Measurements from ENCODE around the gene ADAMTS8.

The ADAMTS8 gene

DNA sequence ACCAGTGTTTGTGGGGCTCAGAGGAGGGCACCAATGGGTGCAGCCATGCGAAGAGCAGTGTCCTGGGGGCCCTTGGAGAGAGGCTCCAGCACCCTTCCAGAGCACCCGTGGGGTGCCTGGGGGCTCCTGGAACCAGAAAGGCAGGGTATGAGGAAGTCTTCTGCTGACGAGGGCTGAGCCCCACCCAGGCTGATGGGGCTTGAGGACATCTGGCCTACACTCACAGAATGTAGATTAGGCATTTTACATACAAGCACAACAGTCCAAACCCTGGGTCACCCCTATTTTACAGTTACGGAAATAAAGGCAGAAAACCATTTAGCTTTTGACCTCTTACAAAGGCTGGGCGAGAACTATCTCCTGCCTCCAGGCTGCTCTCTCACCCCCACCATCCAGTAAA, 47.6 kb downstream of the ADAMTS8 start:
- Histone ChIP-seq H3K79me2 (ENCODE audit: control insufficient read depth, insufficient read depth, low read length, poor library complexity) (no peaks in the 10 kb centered on the region), H2AFZ (ENCODE audit: insufficient read depth, low read length, poor library complexity) (no peak overlapping the region), H4K8ac (ENCODE audit: low read depth, low read length) (no peak overlapping the region), H3K4me2 (ENCODE audit: low read length) (no peak overlapping the region), H4K91ac (ENCODE audit: low read depth, low read length) (no peak overlapping the region), H3K4ac (ENCODE audit: low read depth, low read length) (no peak overlapping the region), H2BK12ac (ENCODE audit: low read length) (no peak overlapping the region), H3K27ac (ENCODE audit: low read depth, low read length) (no peak overlapping the region), H3K23ac (ENCODE audit: low read length) (no peak overlapping the region), H3K14ac (ENCODE audit: low read length) (no peak overlapping the region), H3K4me1 (ENCODE audit: control insufficient read depth in 1 of 2, insufficient read depth in 2 of 2, low read length in 2 of 2) (peaks cover 14 to 20% of the 10 kb centered on the region in 2 experiments), H3K9me3 (ENCODE audit: insufficient read depth, low read depth, low read length) (no peaks in the 10 kb centered on the region), H3K18ac (ENCODE audit: low read length) (no peak overlapping the region), H3K4me3 (ENCODE audit: low read depth, low read length) (no peak overlapping the region), H4K12ac (ENCODE audit: low read depth, low read length) (no peak overlapping the region), H3K36me3 (ENCODE audit: control insufficient read depth in 1 of 2, insufficient read depth in 2 of 2, low read length in 2 of 2) (no peaks in the 10 kb centered on the region), H2AK5ac (ENCODE audit: low read length) (no peak overlapping the region), H2BK120ac (ENCODE audit: insufficient read depth, low read length, poor library complexity) (no peak overlapping the region), H3K9ac (ENCODE audit: low read length) (no peak overlapping the region), H3K79me1 (ENCODE audit: low read length) (no peaks in the 10 kb centered on the region), H2BK5ac (ENCODE audit: low read depth, low read length, poor library complexity) (no peak overlapping the region), H3K27me3 (ENCODE audit: insufficient read depth, low read length) (no peaks in the 10 kb centered on the region)
- WGBS (ENCODE audit: extremely low coverage, insufficient coverage, insufficient read length), result no CpG with 5 or more reads among the region's 5 CpGs
- DNase-seq, result no peak

DNA sequence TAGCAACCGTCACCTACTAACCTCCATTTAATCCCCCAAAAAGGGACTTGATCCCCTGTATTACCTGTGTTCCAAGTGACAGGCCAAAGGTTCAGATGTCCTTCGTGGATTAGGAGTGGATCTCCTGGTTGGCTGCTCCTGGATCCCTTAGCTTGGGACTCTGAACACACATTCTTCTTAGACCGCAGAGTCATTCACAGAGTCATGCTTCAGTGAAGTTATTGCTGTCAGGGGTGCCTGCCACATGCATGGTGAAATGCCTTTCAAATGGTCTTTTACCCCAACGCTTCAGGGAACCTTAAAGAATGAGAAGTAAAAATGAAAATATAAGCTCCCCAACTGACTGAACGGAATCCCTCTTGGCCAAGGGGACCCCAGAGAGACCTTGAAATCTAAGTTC, 49.1 kb downstream of the ADAMTS8 start:
- no CpG with 5 or more reads among the region's 5 CpGs for WGBS (ENCODE audit: extremely low coverage, insufficient coverage, insufficient read length)
- H3K79me2 ChIP-seq (ENCODE audit: control insufficient read depth, insufficient read depth, low read length, poor library complexity), result no peaks in the 10 kb centered on the region
- no peak overlapping the region for H2AK5ac ChIP-seq (ENCODE audit: low read length)
- H3K4ac ChIP-seq (ENCODE audit: low read depth, low read length), result no peak overlapping the region
- H4K12ac ChIP-seq (ENCODE audit: low read depth, low read length), result no peak overlapping the region
- H3K79me1 ChIP-seq (ENCODE audit: low read length), result no peaks in the 10 kb centered on the region
- no peak overlapping the region for H2AFZ ChIP-seq (ENCODE audit: insufficient read depth, low read length, poor library complexity)
- no peak overlapping the region for H3K23ac ChIP-seq (ENCODE audit: low read length)
- H2BK12ac ChIP-seq (ENCODE audit: low read length), result no peak overlapping the region
- no peak overlapping the region for H3K4me3 ChIP-seq (ENCODE audit: low read depth, low read length)
- H3K27me3 ChIP-seq (ENCODE audit: insufficient read depth, low read length), result no peaks in the 10 kb centered on the region
- no peak overlapping the region for H4K91ac ChIP-seq (ENCODE audit: low read depth, low read length)
- H2BK120ac ChIP-seq (ENCODE audit: insufficient read depth, low read length, poor library complexity), result no peak overlapping the region
- no peaks in the 10 kb centered on the region for H3K36me3 ChIP-seq (ENCODE audit: control insufficient read depth in 1 of 2, insufficient read depth in 2 of 2, low read length in 2 of 2)
- no peaks in the 10 kb centered on the region for H3K9me3 ChIP-seq (ENCODE audit: insufficient read depth, low read depth, low read length)
- H2BK5ac ChIP-seq (ENCODE audit: low read depth, low read length, poor library complexity), result no peak overlapping the region
- H3K4me1 ChIP-seq (ENCODE audit: control insufficient read depth in 1 of 2, insufficient read depth in 2 of 2, low read length in 2 of 2), result peaks cover 11 to 14% of the 10 kb centered on the region in 2 experiments
- H3K27ac ChIP-seq (ENCODE audit: low read depth, low read length), result no peak overlapping the region
- no peak overlapping the region for H4K8ac ChIP-seq (ENCODE audit: low read depth, low read length)
- no peak overlapping the region for H3K9ac ChIP-seq (ENCODE audit: low read length)
- no peak overlapping the region for H3K4me2 ChIP-seq (ENCODE audit: low read length)
- no peak overlapping the region for H3K18ac ChIP-seq (ENCODE audit: low read length)
- DNase-seq, result no peak
- H3K14ac ChIP-seq (ENCODE audit: low read length), result no peak overlapping the region

DNA sequence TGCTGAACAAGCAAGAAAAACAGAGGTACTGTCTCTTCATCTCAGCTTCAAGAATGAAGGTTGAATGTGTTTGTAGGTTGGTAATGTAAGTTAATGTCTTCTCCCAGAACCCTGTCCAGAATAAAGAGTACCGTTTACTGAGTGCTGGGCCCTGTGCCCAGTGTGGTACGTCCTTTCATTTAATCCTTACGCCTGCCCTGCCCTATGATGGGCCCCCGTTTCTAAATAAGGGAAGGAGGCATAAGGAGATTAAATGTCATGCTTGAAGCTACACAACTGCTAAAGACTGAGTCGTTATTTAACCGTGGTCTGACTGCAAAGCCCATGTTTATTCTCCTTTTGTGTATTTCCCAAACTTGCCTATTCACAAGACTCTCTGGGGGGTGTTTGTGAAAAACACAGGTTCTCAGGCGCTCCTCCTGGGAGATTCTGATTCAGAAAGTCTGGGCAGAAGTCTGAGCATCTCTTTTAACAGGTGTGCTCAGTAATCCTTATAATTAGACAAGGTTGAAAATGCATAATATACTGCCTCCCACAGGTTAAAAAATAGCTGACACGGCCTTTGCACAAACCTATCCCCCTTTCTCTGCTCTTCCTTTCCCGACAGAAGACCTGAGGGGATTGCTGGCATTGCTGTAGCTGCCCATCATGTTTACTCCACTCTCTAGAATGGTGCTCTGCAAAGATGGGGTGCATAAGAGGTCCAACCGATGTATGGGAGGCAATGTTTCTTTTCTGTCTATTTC, 57.4 kb downstream of the ADAMTS8 start:
- Histone ChIP-seq H3K4ac (ENCODE audit: low read depth, low read length) (no peak overlapping the region), H3K79me1 (ENCODE audit: low read length) (no peaks in the 10 kb centered on the region), H2BK12ac (ENCODE audit: low read length) (no peak overlapping the region), H3K4me1 (ENCODE audit: control insufficient read depth in 1 of 2, insufficient read depth in 2 of 2, low read length in 2 of 2) (no peaks in the 10 kb centered on the region), H3K27ac (ENCODE audit: low read depth, low read length) (no peak overlapping the region), H3K4me3 (ENCODE audit: low read depth, low read length) (no peak overlapping the region), H3K9ac (ENCODE audit: low read length) (no peak overlapping the region), H4K8ac (ENCODE audit: low read depth, low read length) (no peak overlapping the region), H2BK5ac (ENCODE audit: low read depth, low read length, poor library complexity) (no peak overlapping the region), H3K27me3 (ENCODE audit: insufficient read depth, low read length) (no peaks in the 10 kb centered on the region), H2AFZ (ENCODE audit: insufficient read depth, low read length, poor library complexity) (no peak overlapping the region), H3K79me2 (ENCODE audit: control insufficient read depth, insufficient read depth, low read length, poor library complexity) (no peaks in the 10 kb centered on the region), H3K23ac (ENCODE audit: low read length) (no peak overlapping the region), H2AK5ac (ENCODE audit: low read length) (no peak overlapping the region), H3K4me2 (ENCODE audit: low read length) (no peak overlapping the region), H3K14ac (ENCODE audit: low read length) (no peak overlapping the region), H4K91ac (ENCODE audit: low read depth, low read length) (no peak overlapping the region), H3K18ac (ENCODE audit: low read length) (no peak overlapping the region), H2BK120ac (ENCODE audit: insufficient read depth, low read length, poor library complexity) (no peak overlapping the region), H3K9me3 (ENCODE audit: insufficient read depth, low read depth, low read length) (no peaks in the 10 kb centered on the region), H3K36me3 (ENCODE audit: control insufficient read depth in 1 of 2, insufficient read depth in 2 of 2, low read length in 2 of 2) (no peaks in the 10 kb centered on the region), H4K12ac (ENCODE audit: low read depth, low read length) (no peak overlapping the region)
- no CpG with 5 or more reads among the region's 10 CpGs for WGBS (ENCODE audit: extremely low coverage, insufficient coverage, insufficient read length)
- DNase-seq, result no peak

DNA sequence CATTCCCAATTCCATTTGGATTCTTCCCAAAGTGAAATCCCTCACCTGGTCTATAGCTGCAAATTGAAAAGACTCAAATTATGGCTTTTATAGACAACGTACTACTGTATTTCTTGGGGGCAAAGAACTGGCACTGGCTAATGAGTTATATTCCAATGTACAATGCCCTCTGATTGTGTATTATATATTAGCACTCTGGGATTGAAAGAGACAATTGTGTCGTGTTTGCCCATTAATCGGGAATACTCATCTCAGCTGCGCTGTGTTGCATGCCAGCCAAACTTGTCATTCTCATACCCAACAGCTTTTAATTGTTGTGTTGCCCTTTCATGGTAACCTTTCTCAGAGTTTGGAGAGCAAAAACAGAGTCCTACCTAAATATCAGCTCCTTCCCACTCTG, 58.7 kb downstream of the ADAMTS8 start:
- Histone ChIP-seq H2BK120ac (ENCODE audit: insufficient read depth, low read length, poor library complexity) (no peak overlapping the region), H3K9me3 (ENCODE audit: insufficient read depth, low read depth, low read length) (no peaks in the 10 kb centered on the region), H3K14ac (ENCODE audit: low read length) (no peak overlapping the region), H3K27ac (ENCODE audit: low read depth, low read length) (no peak overlapping the region), H3K4me2 (ENCODE audit: low read length) (no peak overlapping the region), H4K91ac (ENCODE audit: low read depth, low read length) (no peak overlapping the region), H3K79me2 (ENCODE audit: control insufficient read depth, insufficient read depth, low read length, poor library complexity) (no peaks in the 10 kb centered on the region), H2AFZ (ENCODE audit: insufficient read depth, low read length, poor library complexity) (no peak overlapping the region), H3K4ac (ENCODE audit: low read depth, low read length) (no peak overlapping the region), H4K12ac (ENCODE audit: low read depth, low read length) (no peak overlapping the region), H3K23ac (ENCODE audit: low read length) (no peak overlapping the region), H3K4me1 (ENCODE audit: control insufficient read depth in 1 of 2, insufficient read depth in 2 of 2, low read length in 2 of 2) (no peaks in the 10 kb centered on the region), H3K36me3 (ENCODE audit: control insufficient read depth in 1 of 2, insufficient read depth in 2 of 2, low read length in 2 of 2) (no peaks in the 10 kb centered on the region), H2BK12ac (ENCODE audit: low read length) (no peak overlapping the region), H3K4me3 (ENCODE audit: low read depth, low read length) (no peak overlapping the region), H3K79me1 (ENCODE audit: low read length) (no peaks in the 10 kb centered on the region), H3K9ac (ENCODE audit: low read length) (no peak overlapping the region), H2BK5ac (ENCODE audit: low read depth, low read length, poor library complexity) (no peak overlapping the region), H3K18ac (ENCODE audit: low read length) (no peak overlapping the region), H4K8ac (ENCODE audit: low read depth, low read length) (no peak overlapping the region), H3K27me3 (ENCODE audit: insufficient read depth, low read length) (no peaks in the 10 kb centered on the region), H2AK5ac (ENCODE audit: low read length) (no peak overlapping the region)
- DNase-seq, result no peak
- no CpG with 5 or more reads among the region's 4 CpGs for WGBS (ENCODE audit: extremely low coverage, insufficient coverage, insufficient read length)
